ENCODE data around the gene GP1BA. TPM values are rescaled to one million over a fixed set of nuclear protein-coding genes. Genes with fewer than 3 reads are reported as not detected.

The GP1BA gene
- total RNA-seq, 2 donors from 2014 or later = 0.26 TPM; not detected in 1

- Mint-ChIP-seq H3K4me3 (no peak overlapping the region), H3K4me1 (ENCODE audit: low read depth) (peaks cover 28% of the 10 kb centered on the region), H3K27me3 (ENCODE audit: low read depth) (no peaks in the 10 kb centered on the region), H3K9me3 (no peaks in the 10 kb centered on the region), H3K27ac (no peak overlapping the region), H3K36me3 (ENCODE audit: insufficient read depth in 2 of 2) (peaks cover 1 to 6% of the 10 kb centered on the region in 2 donors)
- ATAC-seq (replicated peaks in 1 of 2) (no peak), DNase-seq (no peak)
Measured at GRCh38 chr17:4953451-4953961, 21.4 kb downstream of the GP1BA start.

- no peak for DNase-seq
- Mint-ChIP-seq H3K27me3 (ENCODE audit: low read depth) (no peaks in the 10 kb centered on the region), H3K27ac (no peak overlapping the region), H3K36me3 (ENCODE audit: insufficient read depth in 2 of 2) (peaks cover 1 to 6% of the 10 kb centered on the region in 2 donors), H3K4me1 (ENCODE audit: low read depth) (peaks cover 28% of the 10 kb centered on the region), H3K4me3 (no peak overlapping the region), H3K9me3 (no peaks in the 10 kb centered on the region)
- ATAC-seq (replicated peaks in 1 of 2) = no peak
Measured at GRCh38 chr17:4955091-4955490, 23.0 kb downstream of the GP1BA start.

GRCh38 chr17:4956493-4957061 lies 24.5 kb downstream of the GP1BA start:
- H3K27ac Mint-ChIP-seq = no peak overlapping the region
- H3K36me3 Mint-ChIP-seq (ENCODE audit: insufficient read depth in 2 of 2) = peaks cover 1 to 6% of the 10 kb centered on the region in 2 donors
- H3K4me3 Mint-ChIP-seq = no peak overlapping the region
- H3K4me1 Mint-ChIP-seq (ENCODE audit: low read depth) = peaks cover 14% of the 10 kb centered on the region
- ATAC-seq (replicated peaks in 1 of 2) = peak; percentile 10 to 22
- no peaks in the 10 kb centered on the region for H3K9me3 Mint-ChIP-seq
- no peak for DNase-seq
- H3K27me3 Mint-ChIP-seq (ENCODE audit: low read depth) = no peaks in the 10 kb centered on the region

GRCh38 chr17:4958102-4958501 lies 26.0 kb downstream of the GP1BA start:
- ATAC-seq (replicated peaks in 1 of 2) (no peak), DNase-seq (no peak)

GRCh38 chr17:4959261-4959965 lies 27.3 kb downstream of the GP1BA start:
- Mint-ChIP-seq H3K27ac (no peak overlapping the region), H3K4me1 (ENCODE audit: low read depth) (peaks cover 10% of the 10 kb centered on the region), H3K4me3 (no peak overlapping the region), H3K36me3 (ENCODE audit: insufficient read depth in 2 of 2) (peaks cover 0 to 3% of the 10 kb centered on the region in 2 donors), H3K27me3 (ENCODE audit: low read depth) (no peaks in the 10 kb centered on the region), H3K9me3 (no peaks in the 10 kb centered on the region)
- ATAC-seq (replicated peaks in 1 of 2) (peak in 1 of 2 donors; percentile 8), DNase-seq (no peak)

More at GRCh38 chr17:4958102-4958501, 26.0 kb downstream of the GP1BA start:
- H3K9me3 Mint-ChIP-seq = no peaks in the 10 kb centered on the region
- no peak overlapping the region for H3K27ac Mint-ChIP-seq
- no peak overlapping the region for H3K4me3 Mint-ChIP-seq
- peaks cover 1 to 5% of the 10 kb centered on the region in 2 donors for H3K36me3 Mint-ChIP-seq (ENCODE audit: insufficient read depth in 2 of 2)
- peaks cover 10% of the 10 kb centered on the region for H3K4me1 Mint-ChIP-seq (ENCODE audit: low read depth)
- H3K27me3 Mint-ChIP-seq (ENCODE audit: low read depth) = no peaks in the 10 kb centered on the region

GRCh38 chr17:4960279-4960922 lies 28.3 kb downstream of the GP1BA start:
- peaks cover 4 to 9% of the 10 kb centered on the region in 2 donors for H3K36me3 Mint-ChIP-seq (ENCODE audit: insufficient read depth in 2 of 2)
- H3K27ac Mint-ChIP-seq = no peak overlapping the region

GRCh38 chr17:4965311-4965986 lies 33.4 kb downstream of the GP1BA start:
- peaks cover 38% of the 10 kb centered on the region for H3K4me1 Mint-ChIP-seq (ENCODE audit: low read depth)
- H3K36me3 Mint-ChIP-seq (ENCODE audit: insufficient read depth in 2 of 2) = peaks cover 17 to 23% of the 10 kb centered on the region in 2 donors
- H3K4me3 Mint-ChIP-seq = no peak overlapping the region
- ATAC-seq (replicated peaks in 1 of 2) (no peak), DNase-seq (no peak)
- peak overlapping the region; percentile 2 for H3K27ac Mint-ChIP-seq
- peaks cover 0 to 1% of the 10 kb centered on the region in 2 donors for H3K9me3 Mint-ChIP-seq
- no peaks in the 10 kb centered on the region for H3K27me3 Mint-ChIP-seq (ENCODE audit: low read depth)

More at GRCh38 chr17:4960279-4960922, 28.3 kb downstream of the GP1BA start:
- ATAC-seq (replicated peaks in 1 of 2) = peak in 1 of 2 donors; percentile 11
- no peak for DNase-seq
- H3K4me1 Mint-ChIP-seq (ENCODE audit: low read depth) = peaks cover 15% of the 10 kb centered on the region
- no peaks in the 10 kb centered on the region for H3K27me3 Mint-ChIP-seq (ENCODE audit: low read depth)
- no peak overlapping the region for H3K4me3 Mint-ChIP-seq
- peaks cover 0 to 1% of the 10 kb centered on the region in 2 donors for H3K9me3 Mint-ChIP-seq

- H3K27ac Mint-ChIP-seq = peak overlapping the region; percentile 74
- peaks cover 21 to 35% of the 10 kb centered on the region in 2 donors for H3K36me3 Mint-ChIP-seq (ENCODE audit: insufficient read depth in 2 of 2)
- H3K4me1 Mint-ChIP-seq (ENCODE audit: low read depth) = peaks cover 49% of the 10 kb centered on the region
- H3K4me3 Mint-ChIP-seq = no peak overlapping the region
- DNase-seq (peak; percentile 84 to 92), ATAC-seq (replicated peaks in 1 of 2) (peak; percentile 67 to 73)
- no peaks in the 10 kb centered on the region for H3K27me3 Mint-ChIP-seq (ENCODE audit: low read depth)
- H3K9me3 Mint-ChIP-seq = peaks cover 0 to 1% of the 10 kb centered on the region in 2 donors
Measured at GRCh38 chr17:4966844-4967538, 34.9 kb downstream of the GP1BA start.

- peak; percentile 67 to 69 for ATAC-seq (replicated peaks in 1 of 2)
- peak; percentile 93 to 95 for DNase-seq
- Mint-ChIP-seq H3K36me3 (ENCODE audit: insufficient read depth in 2 of 2) (peaks cover 21 to 37% of the 10 kb centered on the region in 2 donors), H3K9me3 (peaks cover 0 to 1% of the 10 kb centered on the region in 2 donors), H3K27ac (peak within 1 kb of the TSS; percentile 74), H3K4me3 (no peak within 1 kb of the TSS), H3K27me3 (ENCODE audit: low read depth) (no peaks in the 10 kb centered on the region), H3K4me1 (ENCODE audit: low read depth) (peaks cover 51% of the 10 kb centered on the region)
Measured at GRCh38 chr17:4967539-4968485, 35.7 kb downstream of the GP1BA start, which contains the start of gene SPAG7. Gene SPAG7, minus strand, starts transcription at chr17:4967817. Its CDS starts 13 bp downstream, at chr17:4967804.

GRCh38 chr17:4968486-4969046 lies 36.5 kb downstream of the GP1BA start:
- no peak for ATAC-seq (replicated peaks in 1 of 2)
- Mint-ChIP-seq H3K9me3 (peaks cover 0 to 1% of the 10 kb centered on the region in 2 donors), H3K27me3 (ENCODE audit: low read depth) (no peaks in the 10 kb centered on the region), H3K36me3 (ENCODE audit: insufficient read depth in 2 of 2) (peaks cover 21 to 40% of the 10 kb centered on the region in 2 donors), H3K4me3 (no peak overlapping the region), H3K27ac (no peak overlapping the region), H3K4me1 (ENCODE audit: low read depth) (peaks cover 51% of the 10 kb centered on the region)
- DNase-seq = peak; percentile 49 to 53

- ATAC-seq (replicated peaks in 1 of 2) (peak; percentile 57 to 65), DNase-seq (peak; percentile 74 to 76)
- Mint-ChIP-seq H3K4me3 (no peak overlapping the region), H3K9me3 (peaks cover 0 to 1% of the 10 kb centered on the region in 2 donors), H3K27me3 (ENCODE audit: low read depth) (no peaks in the 10 kb centered on the region), H3K4me1 (ENCODE audit: low read depth) (peaks cover 51% of the 10 kb centered on the region), H3K36me3 (ENCODE audit: insufficient read depth in 2 of 2) (peaks cover 21 to 43% of the 10 kb centered on the region in 2 donors), H3K27ac (no peak overlapping the region)
Measured at GRCh38 chr17:4969047-4969550, 37.0 kb downstream of the GP1BA start.

All from activated T-cell treated with anti-CD3 and anti-CD28 coated beads, Interleukin-2, amount 50 U/mL, for 72 hours (primary cell).